ENCODE results near the gene DAPK3.

DAPK3 gene

DNA sequence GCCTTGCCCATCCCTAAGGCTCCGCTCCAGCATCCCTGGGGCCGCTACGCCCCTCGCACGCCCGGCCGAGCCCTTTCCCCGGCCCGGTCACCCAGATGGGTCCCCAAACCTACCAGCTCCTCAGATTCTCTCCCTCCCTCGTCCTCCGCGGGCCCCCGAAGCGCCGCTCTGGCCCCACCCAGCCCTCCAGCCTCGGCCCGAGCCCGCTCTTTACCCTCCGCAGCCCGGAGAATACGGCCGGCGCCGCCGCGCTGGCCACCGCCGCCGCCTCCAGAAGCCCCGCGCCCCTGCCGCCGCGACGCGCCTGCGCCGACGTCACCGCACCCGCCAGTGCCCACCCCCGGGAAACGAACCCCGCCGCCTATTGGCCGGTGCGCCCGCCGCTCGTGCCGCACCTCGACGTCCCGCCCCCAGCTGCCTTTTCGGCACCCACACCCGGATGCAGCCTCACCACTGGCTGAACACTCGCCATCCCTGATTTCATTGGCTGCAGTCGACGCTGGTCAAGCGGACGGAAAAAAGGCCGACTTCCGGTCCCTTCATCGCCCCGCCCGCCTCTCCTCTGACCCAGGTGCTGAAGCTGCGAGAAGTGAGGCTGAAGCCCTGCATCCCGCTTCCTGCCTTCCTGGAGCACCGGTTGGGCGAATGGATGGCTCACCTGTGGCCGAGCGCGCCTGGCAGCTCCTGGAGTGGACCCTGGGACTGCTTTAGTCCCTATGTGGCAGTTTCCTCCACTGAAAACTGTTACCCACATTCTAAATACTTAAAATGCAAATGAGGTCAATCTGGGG lies at the start of gene DAPK3:
Gene DAPK3 (minus strand): TSS at position 292 of the 791 bp plus-strand sequence. CDS start 1,364 bp downstream, outside the sequence.
- TF ChIP-seq GATA2 (IDR thresholded peaks at IDR 0.05; ENCODE audit: low read depth, low read length) (no peak), GATA3 (IDR thresholded peaks at IDR 0.05; ENCODE audit: low read depth, low read length) (no peak)

DNA sequence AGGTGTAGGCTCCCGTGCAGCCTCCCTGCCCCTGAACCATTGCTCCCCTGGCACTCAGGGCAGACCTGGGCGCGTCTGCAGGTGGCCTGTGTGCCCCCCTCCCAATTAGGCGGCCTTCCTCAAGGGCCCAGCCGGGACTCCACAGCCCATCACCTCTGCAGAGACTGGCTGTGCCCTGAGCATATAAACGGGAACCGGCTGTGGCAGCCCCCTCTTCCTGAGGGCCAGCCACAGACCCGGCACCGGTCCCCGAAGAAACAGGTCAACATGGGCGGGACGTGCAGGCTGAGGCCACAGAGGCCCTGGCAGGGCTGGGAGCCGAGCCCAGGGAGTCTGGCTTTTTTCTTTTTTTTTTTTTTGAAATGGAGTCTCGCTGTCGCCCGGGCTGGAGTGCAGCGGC lies 48.7 kb upstream of the DAPK3 start:
- TF ChIP-seq GATA2 (IDR thresholded peaks at IDR 0.05; ENCODE audit: low read depth, low read length) = no peak
- TF ChIP-seq GATA3 (IDR thresholded peaks at IDR 0.05; ENCODE audit: low read depth, low read length) = no peak

DNA sequence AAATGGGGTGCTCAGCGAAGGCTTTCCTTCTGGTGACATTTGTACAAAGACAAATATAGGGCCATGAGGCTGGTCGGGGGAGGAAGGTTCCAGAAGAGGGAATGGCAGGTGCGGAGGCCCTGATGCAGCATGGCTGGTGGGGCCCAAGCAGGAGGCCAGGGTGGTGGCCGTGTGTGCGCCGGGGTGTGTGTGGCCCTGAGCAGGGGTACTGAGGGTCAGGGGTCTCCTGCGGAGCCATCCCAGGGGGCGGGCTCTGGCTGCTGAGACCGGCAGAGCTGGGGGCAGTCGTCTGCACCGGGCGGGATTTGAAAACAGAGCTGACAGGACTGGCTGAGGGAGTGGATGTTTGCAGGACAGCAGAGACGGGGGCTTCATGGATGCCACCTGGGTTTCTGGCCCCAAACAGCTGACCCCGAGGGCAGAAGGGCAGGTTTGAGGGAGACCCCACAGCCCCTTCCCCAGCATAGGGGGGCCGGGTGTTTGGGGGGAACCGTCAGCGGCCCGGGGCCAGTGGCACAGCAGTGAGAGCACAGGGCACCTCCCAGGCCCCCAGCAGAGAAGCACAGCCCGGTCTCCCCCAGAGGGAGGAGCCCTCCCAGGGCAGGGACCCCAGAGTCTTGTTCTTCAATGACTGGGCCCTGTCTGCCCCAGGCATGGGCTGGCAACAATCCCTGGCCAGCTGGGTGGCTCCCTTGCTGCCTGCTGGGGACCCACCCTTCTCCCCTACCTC lies 48.0 kb upstream of the DAPK3 start:
- TF ChIP-seq GATA2 (IDR thresholded peaks at IDR 0.05; ENCODE audit: low read depth, low read length) (no peak), GATA3 (IDR thresholded peaks at IDR 0.05; ENCODE audit: low read depth, low read length) (no peak)

DNA sequence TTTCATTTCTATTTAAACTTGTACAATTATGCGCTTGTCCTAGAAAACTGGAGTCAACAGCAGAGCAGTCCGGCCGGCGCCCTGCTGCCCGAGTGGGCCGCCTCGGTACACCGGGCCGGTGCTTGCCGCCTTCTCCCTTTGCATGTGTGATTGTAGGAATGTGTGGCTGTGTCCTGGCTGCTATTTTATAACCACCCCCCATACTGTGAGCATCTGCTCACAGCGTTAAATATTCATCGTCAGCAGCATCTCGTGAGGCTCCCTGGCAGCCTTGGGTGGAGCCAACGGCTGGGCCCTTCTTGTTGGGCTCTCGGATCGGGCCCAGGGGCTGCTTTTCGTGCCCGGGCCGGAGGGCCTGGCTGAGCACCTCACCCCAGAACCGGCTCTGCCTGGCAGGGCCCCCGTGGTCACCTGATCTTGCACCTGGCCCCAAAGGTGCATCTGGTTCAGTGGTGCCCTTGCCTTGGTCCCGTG lies 47.3 kb upstream of the DAPK3 start:
- TF ChIP-seq GATA2 (IDR thresholded peaks at IDR 0.05; ENCODE audit: low read depth, low read length) (no peak), GATA3 (IDR thresholded peaks at IDR 0.05; ENCODE audit: low read depth, low read length) (no peak)

DNA sequence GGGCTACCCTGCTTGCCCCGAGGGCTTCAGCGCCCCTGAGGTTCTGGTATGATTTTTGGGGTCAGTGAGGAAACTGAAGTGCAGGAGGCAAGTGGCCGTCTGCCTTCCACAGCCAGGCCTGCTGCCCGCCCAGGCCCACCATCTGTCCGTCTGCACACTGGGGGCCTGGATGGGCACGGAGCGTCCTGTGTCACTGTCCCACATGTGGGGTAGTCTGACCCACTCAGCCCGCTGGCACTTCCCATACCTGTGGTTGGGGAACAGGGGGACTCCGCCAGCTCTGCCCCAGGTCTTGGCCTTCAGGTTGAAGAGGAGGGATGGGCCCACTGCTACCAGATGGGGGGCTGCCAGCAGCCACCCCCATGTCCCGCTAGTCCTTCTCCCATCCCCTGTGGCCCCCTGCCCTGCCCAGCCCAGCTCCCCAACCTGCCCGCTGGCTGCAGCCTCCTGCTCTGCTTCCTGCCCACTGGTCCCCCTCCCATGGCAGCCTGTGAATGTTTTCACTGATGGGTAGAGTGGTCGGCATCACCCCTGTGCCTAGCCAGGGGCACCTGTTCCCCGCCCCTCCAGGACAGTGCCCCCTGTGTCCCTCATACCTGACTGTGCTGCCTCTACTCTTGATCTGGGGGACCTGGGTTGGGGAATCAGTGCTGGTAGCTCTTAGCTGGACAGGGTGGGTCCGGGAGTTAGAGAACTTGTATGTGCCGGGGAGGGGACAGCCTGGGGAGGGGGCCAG lies 46.2 kb upstream of the DAPK3 start:
- TF ChIP-seq GATA2 (IDR thresholded peaks at IDR 0.05; ENCODE audit: low read depth, low read length) (no peak), GATA3 (IDR thresholded peaks at IDR 0.05; ENCODE audit: low read depth, low read length) (no peak)

DNA sequence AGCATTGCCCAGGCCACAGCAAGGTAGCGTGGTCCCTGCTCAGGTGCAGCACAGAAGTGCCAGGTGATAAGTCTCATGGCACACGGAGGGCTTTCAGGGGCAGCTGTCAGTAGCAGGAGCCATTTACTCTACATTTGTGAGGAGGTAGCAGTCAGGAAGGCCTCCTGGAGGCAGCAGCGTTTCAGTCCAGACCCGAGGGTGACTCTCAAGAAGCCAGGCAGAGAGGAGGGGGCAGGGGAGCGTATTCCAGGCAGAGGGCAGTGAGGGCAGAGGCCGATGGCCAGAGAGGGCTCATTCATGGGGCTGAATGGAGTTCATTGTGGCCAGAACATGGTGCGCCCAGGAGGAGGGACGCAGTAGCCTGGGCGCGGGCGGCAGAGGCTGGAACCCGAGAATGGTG lies 45.6 kb upstream of the DAPK3 start:
- TF ChIP-seq GATA3 (IDR thresholded peaks at IDR 0.05; ENCODE audit: low read depth, low read length) (no peak), GATA2 (IDR thresholded peaks at IDR 0.05; ENCODE audit: low read depth, low read length) (no peak)

DNA sequence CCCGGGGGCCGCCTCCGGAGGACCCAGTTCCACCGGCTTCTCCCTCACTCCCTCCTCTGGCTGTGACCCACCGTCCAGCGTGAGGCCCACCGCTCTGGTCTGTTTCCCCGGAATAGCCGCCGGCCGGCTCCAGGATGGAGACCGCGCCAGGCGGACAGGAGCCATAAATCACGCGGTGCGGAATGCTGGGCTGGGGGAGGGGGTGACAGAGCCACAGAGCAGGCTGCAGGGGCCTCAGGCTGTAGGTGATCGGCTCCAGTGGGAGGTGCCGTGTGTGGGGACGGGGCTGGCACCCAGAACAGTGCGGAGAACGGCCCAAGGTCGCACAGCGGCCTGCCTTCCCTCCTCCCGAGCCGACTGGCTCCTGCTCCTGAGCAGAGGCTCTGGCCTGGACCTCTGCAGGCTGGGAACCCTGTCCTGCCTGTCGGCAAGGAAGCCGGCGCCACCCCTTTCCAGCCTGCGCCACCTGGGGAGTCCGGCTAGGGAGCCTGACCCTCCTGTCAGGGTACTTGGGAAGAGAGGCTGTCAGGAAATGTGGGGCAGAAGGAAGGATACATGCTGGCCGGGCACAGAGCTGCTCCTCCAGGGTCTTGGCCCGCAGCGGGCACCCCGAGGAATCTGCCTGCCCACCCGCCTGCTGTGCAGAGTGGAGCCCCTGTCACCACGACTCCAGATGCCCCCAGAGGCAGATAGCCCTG lies 45.0 kb upstream of the DAPK3 start:
- TF ChIP-seq GATA2 (IDR thresholded peaks at IDR 0.05; ENCODE audit: low read depth, low read length) = no peak
- TF ChIP-seq GATA3 (IDR thresholded peaks at IDR 0.05; ENCODE audit: low read depth, low read length) = no peak

DNA sequence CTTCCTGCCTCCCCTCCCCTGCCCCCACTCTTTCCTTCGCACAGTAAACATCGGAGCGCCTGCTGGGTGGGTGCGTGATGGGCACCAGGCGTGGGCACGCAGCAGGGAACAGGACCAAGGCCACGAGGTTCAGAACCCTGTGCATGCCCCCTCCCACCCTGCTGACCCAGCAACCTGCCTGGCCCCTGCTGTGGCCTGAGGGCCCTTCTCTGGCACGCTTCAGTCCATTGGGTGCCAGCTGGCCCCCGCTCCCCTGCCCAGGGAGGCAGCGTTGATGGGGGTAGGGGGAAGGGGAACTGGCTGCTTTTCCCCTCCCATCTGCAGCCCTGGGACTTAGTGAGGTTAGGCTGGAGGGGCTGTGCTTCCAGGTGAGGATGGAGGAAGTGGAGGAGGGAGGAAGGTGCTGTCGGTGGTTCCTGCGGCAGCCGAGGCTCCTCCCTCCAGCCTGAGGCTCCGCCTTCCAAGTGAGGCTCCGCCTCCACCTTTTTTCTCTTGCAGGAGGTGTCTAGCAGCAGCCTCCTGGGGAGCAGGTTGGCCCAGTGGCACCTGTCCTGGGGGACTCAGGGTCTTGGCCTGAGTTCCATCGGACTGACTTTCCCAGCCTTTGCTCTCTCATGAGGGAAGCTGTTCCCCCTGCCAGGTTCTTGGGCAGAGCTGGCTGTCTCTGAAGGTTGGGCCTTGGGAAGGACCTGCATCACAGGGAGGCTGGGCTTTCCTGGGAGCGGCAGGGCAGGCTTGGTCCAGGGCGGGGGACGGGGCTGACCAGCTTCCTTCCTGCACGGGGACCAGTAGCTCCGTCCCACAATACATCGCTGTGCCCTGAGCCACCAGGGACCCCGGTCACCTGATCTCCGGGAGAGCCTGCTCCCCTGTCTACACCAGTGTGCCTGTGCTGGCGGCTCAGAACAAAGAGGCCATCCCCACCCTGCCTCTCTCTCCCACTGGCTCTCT lies 43.9 kb upstream of the DAPK3 start:
- TF ChIP-seq GATA3 (IDR thresholded peaks at IDR 0.05; ENCODE audit: low read depth, low read length) (no peak), GATA2 (IDR thresholded peaks at IDR 0.05; ENCODE audit: low read depth, low read length) (no peak)

DNA sequence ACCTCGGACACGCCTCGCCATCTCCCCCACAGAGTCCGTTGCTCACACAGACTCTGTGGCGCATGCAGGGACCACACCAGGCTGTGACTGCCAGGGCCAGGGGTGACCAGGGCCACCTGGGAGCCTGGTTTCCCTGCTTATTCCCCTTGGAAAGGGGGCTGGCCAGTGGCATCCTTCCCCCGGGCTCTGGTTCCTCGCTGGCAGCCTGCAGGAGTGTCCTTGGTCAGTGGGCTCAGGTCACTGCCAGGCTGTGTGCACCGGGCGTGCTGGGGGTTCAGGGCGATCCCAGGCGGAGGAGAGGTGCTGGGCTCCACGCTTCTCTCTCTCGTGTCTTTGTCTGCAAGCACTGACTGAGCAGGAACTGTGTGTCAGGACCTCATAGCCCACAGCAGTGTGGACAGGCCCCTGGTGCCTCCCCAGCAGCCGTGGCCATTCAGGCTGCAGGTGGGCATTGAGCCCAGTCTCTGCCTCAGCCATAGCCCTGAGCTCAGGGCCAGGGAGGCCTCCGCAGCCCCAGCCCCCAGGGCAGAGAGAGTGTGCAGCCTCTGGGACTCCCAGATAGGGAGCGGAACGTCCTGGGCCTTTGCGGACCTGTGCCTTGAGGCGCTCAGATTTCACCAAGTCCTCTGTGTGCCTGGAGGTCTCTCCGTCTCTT lies 43.1 kb upstream of the DAPK3 start:
- no peak for TF ChIP-seq GATA3 (IDR thresholded peaks at IDR 0.05; ENCODE audit: low read depth, low read length)
- TF ChIP-seq GATA2 (IDR thresholded peaks at IDR 0.05; ENCODE audit: low read depth, low read length) = no peak

DNA sequence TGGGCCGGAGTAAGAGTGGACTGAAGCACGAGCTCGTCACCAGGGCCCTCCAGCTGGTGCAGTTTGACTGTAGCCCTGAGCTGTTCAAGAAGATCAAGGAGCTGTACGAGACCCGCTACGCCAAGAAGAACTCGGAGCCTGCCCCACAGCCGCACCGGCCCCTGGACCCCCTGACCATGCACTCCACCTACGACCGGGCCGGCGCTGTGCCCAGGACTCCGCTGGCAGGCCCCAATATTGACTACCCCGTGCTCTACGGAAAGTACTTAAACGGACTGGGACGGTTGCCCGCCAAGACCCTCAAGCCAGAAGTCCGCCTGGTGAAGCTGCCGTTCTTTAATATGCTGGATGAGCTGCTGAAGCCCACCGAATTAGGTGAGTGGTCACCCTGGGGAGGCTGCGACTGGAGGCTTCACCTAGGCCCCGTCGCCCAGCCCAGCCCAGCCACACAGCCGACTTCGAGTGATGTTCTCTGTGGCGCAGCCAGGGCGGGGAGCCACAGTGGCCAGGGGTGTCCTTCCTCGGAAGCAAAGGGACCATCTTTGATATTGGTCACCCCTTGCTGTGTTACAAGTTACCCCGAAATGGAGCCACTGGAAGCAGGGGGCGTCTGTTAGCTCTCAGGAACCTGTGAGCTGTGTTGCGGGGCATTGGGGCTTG lies 42.2 kb upstream of the DAPK3 start:
- TF ChIP-seq GATA2 (IDR thresholded peaks at IDR 0.05; ENCODE audit: low read depth, low read length) = no peak
- no peak for TF ChIP-seq GATA3 (IDR thresholded peaks at IDR 0.05; ENCODE audit: low read depth, low read length)

DNA sequence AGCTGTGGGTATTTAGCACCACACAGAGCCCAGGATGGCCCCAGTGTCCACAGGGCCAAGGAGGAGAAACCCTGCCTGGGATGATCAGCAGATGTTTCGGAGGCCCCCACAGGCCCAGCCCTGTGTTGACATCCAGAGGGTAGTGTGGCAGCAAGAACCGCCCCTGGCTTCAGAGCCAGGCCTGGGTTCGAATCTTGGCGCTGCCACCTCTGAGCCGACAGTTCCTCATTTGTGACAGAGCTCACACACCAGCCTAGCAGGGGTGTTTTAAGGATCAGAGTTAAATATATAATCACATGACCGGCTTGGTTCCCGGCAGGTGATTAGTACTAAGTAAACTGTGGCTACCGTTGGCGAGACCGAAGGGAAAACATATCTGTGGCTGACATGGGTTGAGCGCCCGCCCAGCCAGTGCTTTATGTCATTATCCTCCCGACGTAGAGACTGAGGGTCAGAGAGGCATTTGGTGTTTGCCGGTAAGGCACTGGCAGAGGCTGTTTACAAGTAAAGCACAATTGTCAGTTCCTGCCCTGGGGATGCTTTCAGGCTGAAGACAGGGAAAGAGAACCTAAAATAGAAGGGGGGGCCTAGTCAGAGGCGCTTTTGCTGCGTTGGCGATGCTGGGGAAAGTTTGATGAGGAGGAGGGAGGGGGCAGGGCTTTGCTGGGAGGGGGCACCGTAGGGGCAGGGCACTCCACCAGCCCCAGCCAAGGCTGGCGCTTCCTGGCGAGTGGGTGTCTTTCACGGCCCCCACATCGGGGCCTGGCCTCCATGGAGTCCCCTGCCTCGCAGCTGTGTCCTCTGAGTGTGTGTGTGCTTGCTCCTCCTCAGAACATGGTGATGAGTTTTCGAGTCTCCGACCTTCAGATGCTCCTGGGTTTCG lies 41.4 kb upstream of the DAPK3 start:
- TF ChIP-seq GATA3 (IDR thresholded peaks at IDR 0.05; ENCODE audit: low read depth, low read length) (no peak), GATA2 (IDR thresholded peaks at IDR 0.05; ENCODE audit: low read depth, low read length) (no peak)
